HepG2 (cell line): ENCODE measurements around the gene XRCC5. TPM values are rescaled to one million over a fixed set of nuclear protein-coding genes. Genes with fewer than 3 reads are reported as not detected.

Source experiments
- ATAC-seq: fragments of 200-7000 bp; cut with Tn5 transposase; 3 replicates; pipeline ENCODE4 v1.9.1; 2020; ENCODE audit warnings: mild to moderate bottlenecking, moderate library complexity
- BruUV-seq: library from RNA; stranded (reverse); fragments of 400-500 nt; replicated peaks from 2 replicates; lab custom pipeline; 2021; lab: Mats Ljungman, UMichigan
- CTCF ChIA-PET: fragments of 300-600 bp; formaldehyde crosslinking; extraction: SDS; loops from one replicate; lab custom pipeline; 2021; ENCODE audit warnings: low total read pairs, inconsistent platforms, low intra/inter-chr PET ratio; lab: Yijun Ruan, JAX
- POLR2A ChIA-PET: fragments of 350-600 bp; sonication (Branson Sonifier 250); formaldehyde crosslinking; loops from one replicate; lab custom pipeline; 2020; ENCODE audit warnings: antibody characterized with exemption, inconsistent platforms; lab: Yijun Ruan, JAX
- DNase-seq: peaks from one replicate; pipeline ENCODE4 v3.0.0-alpha.2; 2015; ENCODE audit warnings: low spot score
- FAIRE-seq: peaks from 3 replicates; lab custom pipeline; 2011; peaks lifted over from hg19 to GRCh38; lab: Jason Lieb, UNC
- H2AFZ ChIP-seq: one replicate; pipeline ENCODE4 v1.6.1; 2011; ENCODE audit warnings: low read length, inconsistent platforms
- H3K27ac ChIP-seq: fragments of 300-600 bp; 3 replicates; pipeline ENCODE4 v1.8.0; 2011; ENCODE audit warnings: mixed run types, mild to moderate bottlenecking, mixed read lengths, low read length, inconsistent platforms; ENCODE audit not compliant: insufficient read depth; ENCODE audit errors: extremely low read length
- H3K27me3 ChIP-seq, 2 experiments: fragments of 200-600 bp in 1 of 2; 2 replicates in 1 of 2; 3 replicates in 1 of 2; pipeline versions ENCODE4 v1.6.0 to v1.8.0; 2011; ENCODE audit warnings: low read length in 2 of 2, mild to moderate bottlenecking in 2 of 2, moderate library complexity in 2 of 2, inconsistent platforms in 1 of 2; ENCODE audit not compliant: insufficient read depth in 2 of 2, control insufficient read depth in 1 of 2
- H3K36me3 ChIP-seq, 2 experiments: fragments of 200-600 bp in 1 of 2; replicated peaks in 1 of 2; 2 replicates in 1 of 2; 3 replicates in 1 of 2; pipeline versions ENCODE4 v1.5.1 to v1.8.0; 2011; ENCODE audit warnings: low read length in 2 of 2, inconsistent platforms in 1 of 2; ENCODE audit not compliant: insufficient read depth in 2 of 2, control insufficient read depth in 1 of 2
- H3K4me1 ChIP-seq: 2 replicates; pipeline ENCODE4 v1.5.1; 2012; ENCODE audit warnings: low read length, inconsistent platforms; ENCODE audit not compliant: insufficient read depth
- H3K4me2 ChIP-seq: 2 replicates; pipeline ENCODE4 v1.6.0; 2011; ENCODE audit warnings: low read depth, low read length, inconsistent platforms
- H3K4me3 ChIP-seq, 3 experiments: fragments of 200-600 bp in 1 of 3; sonication (generic), shearing (Covaris generic) in 1 of 3; replicated peaks in 1 of 3; 2 replicates each; pipeline ENCODE4 v1.5.1; 2011 to 2016; ENCODE audit warnings: low read length in 3 of 3, inconsistent platforms in 2 of 3, low read depth in 2 of 3, mild to moderate bottlenecking in 2 of 3, control low read depth in 1 of 3, mixed read lengths in 1 of 3; ENCODE audit not compliant: insufficient read depth in 1 of 3
- H3K79me2 ChIP-seq: one replicate; pipeline ENCODE4 v1.6.1; 2011; ENCODE audit warnings: low read length, inconsistent platforms; ENCODE audit not compliant: insufficient read depth
- H3K9ac ChIP-seq: 2 replicates; pipeline ENCODE4 v1.6.0; 2011; ENCODE audit warnings: mild to moderate bottlenecking, low read depth, low read length, inconsistent platforms; ENCODE audit not compliant: insufficient read depth
- H3K9me3 ChIP-seq: 2 replicates; pipeline ENCODE4 v1.5.1; 2012; ENCODE audit warnings: mild to moderate bottlenecking, low read length
- H4K20me1 ChIP-seq: 2 replicates; pipeline ENCODE4 v1.6.0; 2011; ENCODE audit warnings: inconsistent platforms, mild to moderate bottlenecking, low read length, moderate library complexity; ENCODE audit not compliant: insufficient read depth
- ZNF281 ChIP-seq: sonication (generic); formaldehyde crosslinking; IDR thresholded peaks from 2 replicates; pipeline ENCODE4 v1.4.0; 2020; ENCODE audit warnings: missing genetic modification reagents, borderline replicate concordance
- ZNF451 ChIP-seq: sonication (generic); formaldehyde crosslinking; IDR thresholded peaks from 2 replicates; pipeline ENCODE4 v1.5.0; 2020; ENCODE audit warnings: mild to moderate bottlenecking, missing genetic modification reagents
- ZNF557 ChIP-seq: sonication (generic); formaldehyde crosslinking; IDR thresholded peaks from 2 replicates; pipeline ENCODE4 v1.4.0; 2020; ENCODE audit warnings: missing genetic modification reagents
- ZNF660 ChIP-seq: sonication (generic); formaldehyde crosslinking; IDR thresholded peaks from 2 replicates; pipeline ENCODE4 v1.5.1; 2020; ENCODE audit warnings: mild to moderate bottlenecking, low read depth, missing genetic modification reagents, borderline replicate concordance
- WGBS: methylation state at CpG from one replicate; pipeline ENCODE4 v1.1.6; 2017; ENCODE audit warnings: low lambda C conversion rate; 5-methylcytosine and 5-hydroxymethylcytosine counted together
- in situ Hi-C: cut with HindIII; loops from 2 replicates; pipeline ENCODE4 v1.10.0; 2017; ENCODE audit warnings: low pct_unique_long_range_greater_than_20kb; ENCODE audit not compliant: extremely low pct_ligation_motif_present
- intact Hi-C: fragments of 100-400 bp; cut with micrococcal nuclease; formaldehyde crosslinking; loops from one replicate; pipeline ENCODE4 v1.10.0; 2022; ENCODE audit not compliant: unreplicated experiment
- polyA plus RNA-seq, 8 experiments: library from polyadenylated mRNA; depleted of rRNA in 3 of 8; stranded (reverse) in 7 of 8; unstranded in 1 of 8; fragments of >200 nt; fragmentation: Illumina TruSeq in 4 of 8; extraction: Trizol in 4 of 8; gene quantifications; 2 replicates each; pipeline versions ENCODE4 v1.2.1 to v1.2.3, GENCODE V29; 2011 to 2016; ENCODE audit warnings: low read depth in 4 of 8, missing spikeins in 1 of 8, mixed read lengths in 1 of 8; ENCODE audit not compliant: insufficient read depth in 1 of 8
- total RNA-seq, 5 experiments: library from RNA; depleted of rRNA; stranded (reverse); fragments of >200 nt; fragmentation: Illumina TruSeq; extraction: Trizol; gene quantifications; 2 replicates each; pipeline ENCODE4 v1.2.3, GENCODE V29; 2016; ENCODE audit warnings: low read depth in 1 of 5
- TF ChIP-seq, protein P1 (sequence below): sonication (generic); formaldehyde crosslinking; conservative IDR thresholded peaks from 2 replicates; pipeline ENCODE4 v1.8.0; 2022; ENCODE audit warnings: missing genetic modification reagents

Gene XRCC5
- total and polyA plus RNA-seq, 2 of the 13 experiments (the other 11 are each of a cell fraction or from before 2014, with no cell fraction given): 264 to 454 TPM

DNA sequence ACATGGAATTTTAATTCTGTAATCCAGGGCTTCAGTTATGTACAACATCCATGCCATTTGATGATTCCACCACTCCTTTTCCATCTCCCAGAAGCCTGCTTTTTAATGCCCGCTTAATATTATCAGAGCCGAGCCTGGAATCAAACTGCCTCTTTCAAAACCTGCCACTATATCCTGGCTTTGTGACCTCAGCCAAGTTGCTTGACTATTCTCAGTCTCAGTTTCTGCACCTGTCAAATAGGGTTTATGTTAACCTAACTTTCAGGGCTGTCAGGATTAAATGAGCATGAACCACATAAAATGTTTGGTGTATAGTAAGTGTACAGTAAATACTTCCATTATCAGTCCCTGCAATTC, 108.7 kb downstream of the XRCC5 start:
- Histone ChIP-seq H3K27ac (no peak overlapping the region), H3K9ac (no peak overlapping the region), H2AFZ (no peak overlapping the region), H3K9me3 (no peaks in the 10 kb centered on the region), H3K79me2 (no peaks in the 10 kb centered on the region), H3K4me3 (no peak overlapping the region), H4K20me1 (no peaks in the 10 kb centered on the region), H3K36me3 (0 out of 5 replicates have a peak, but pooled peaks cover 0 to 2% of the 10 kb centered on the region in 2 experiments), H3K27me3 (no peaks in the 10 kb centered on the region), H3K4me1 (no peaks in the 10 kb centered on the region), H3K4me2 (no peak overlapping the region)
- ChIA-PET POLR2A (no interaction called here), CTCF (no interaction called here)
- 93% methylated on average over 2 of the region's 2 CpGs for WGBS
- no TSS peak for BruUV-seq
- in situ Hi-C loops (no loop called here), intact Hi-C loops (no loop called here)
- no peak for ATAC-seq
- TF ChIP-seq, protein P1, sequence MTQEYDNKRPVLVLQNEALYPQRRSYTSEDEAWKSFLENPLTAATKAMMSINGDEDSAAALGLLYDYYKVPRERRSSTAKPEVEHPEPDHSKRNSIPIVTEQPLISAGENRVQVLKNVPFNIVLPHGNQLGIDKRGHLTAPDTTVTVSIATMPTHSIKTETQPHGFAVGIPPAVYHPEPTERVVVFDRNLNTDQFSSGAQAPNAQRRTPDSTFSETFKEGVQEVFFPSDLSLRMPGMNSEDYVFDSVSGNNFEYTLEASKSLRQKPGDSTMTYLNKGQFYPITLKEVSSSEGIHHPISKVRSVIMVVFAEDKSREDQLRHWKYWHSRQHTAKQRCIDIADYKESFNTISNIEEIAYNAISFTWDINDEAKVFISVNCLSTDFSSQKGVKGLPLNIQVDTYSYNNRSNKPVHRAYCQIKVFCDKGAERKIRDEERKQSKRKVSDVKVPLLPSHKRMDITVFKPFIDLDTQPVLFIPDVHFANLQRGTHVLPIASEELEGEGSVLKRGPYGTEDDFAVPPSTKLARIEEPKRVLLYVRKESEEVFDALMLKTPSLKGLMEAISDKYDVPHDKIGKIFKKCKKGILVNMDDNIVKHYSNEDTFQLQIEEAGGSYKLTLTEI (CRISPR knock-in tag): no peak
- TF ChIP-seq ZNF281 (CRISPR knock-in tag): no peak
- TF ChIP-seq ZNF451 (CRISPR knock-in tag): no peak
- no peak for TF ChIP-seq ZNF557 (CRISPR knock-in tag)
- TF ChIP-seq ZNF660 (CRISPR knock-in tag): no peak
- no peak for FAIRE-seq
- no peak for DNase-seq
